Measurements from ENCODE around the gene ABR. TPM values are rescaled to one million over a fixed set of nuclear protein-coding genes. Genes with fewer than 3 reads are reported as not detected.

The ABR gene
- total RNA-seq, 2 experiments from 2014 or later, result 144 to 145 TPM

- ChIA-PET POLR2A (no interaction called here), CTCF (no interaction called here)
- Mint-ChIP-seq H3K4me3 (no peak overlapping the region), H3K27ac (no peak overlapping the region), H3K4me1 (no peaks in the 10 kb centered on the region), H3K27me3 (no peaks in the 10 kb centered on the region), H3K9me3 (no peaks in the 10 kb centered on the region), H3K36me3 (ENCODE audit: low read depth) (peaks cover 3% of the 10 kb centered on the region)
- DNase-seq, result no peak
These were observed 166.1 kb downstream of the ABR start for GRCh38 chr17:1013729-1014090.

GRCh38 chr17:1012823-1013728, 166.7 kb downstream of the ABR start:
- ChIA-PET CTCF (no interaction called here), POLR2A (no interaction called here)
- Mint-ChIP-seq H3K27ac (no peak overlapping the region), H3K4me3 (no peak overlapping the region), H3K36me3 (ENCODE audit: low read depth) (peaks cover 3% of the 10 kb centered on the region), H3K9me3 (no peaks in the 10 kb centered on the region), H3K27me3 (no peaks in the 10 kb centered on the region), H3K4me1 (no peaks in the 10 kb centered on the region)
- no peak for DNase-seq

- CTCF ChIA-PET, result no interaction called here
- H3K36me3 Mint-ChIP-seq (ENCODE audit: low read depth), result peaks cover 12% of the 10 kb centered on the region
- no peaks in the 10 kb centered on the region for H3K27me3 Mint-ChIP-seq
- H3K27ac Mint-ChIP-seq, result no peak overlapping the region
- no peaks in the 10 kb centered on the region for H3K9me3 Mint-ChIP-seq
- no peak for DNase-seq
- H3K4me3 Mint-ChIP-seq, result no peak overlapping the region
- no peaks in the 10 kb centered on the region for H3K4me1 Mint-ChIP-seq
- POLR2A ChIA-PET, result no interaction called here
These were observed 167.7 kb downstream of the ABR start for GRCh38 chr17:1011760-1012735.

GRCh38 chr17:1011138-1011537, 168.6 kb downstream of the ABR start:
- Mint-ChIP-seq H3K27me3 (no peaks in the 10 kb centered on the region), H3K27ac (no peak overlapping the region), H3K4me3 (no peak overlapping the region), H3K9me3 (no peaks in the 10 kb centered on the region), H3K36me3 (ENCODE audit: low read depth) (peaks cover 12% of the 10 kb centered on the region), H3K4me1 (no peaks in the 10 kb centered on the region)
- no peak for DNase-seq
- POLR2A ChIA-PET, result interaction anchor here (1.0 kb wide), 1 partner anchor 14 kb away, joined by 4 read pairs; the partner anchor contains the start of gene TIMM22
- CTCF ChIA-PET, result no interaction called here

- Mint-ChIP-seq H3K4me3 (no peak overlapping the region), H3K4me1 (no peaks in the 10 kb centered on the region), H3K36me3 (ENCODE audit: low read depth) (peaks cover 16% of the 10 kb centered on the region), H3K27me3 (no peaks in the 10 kb centered on the region), H3K9me3 (no peaks in the 10 kb centered on the region), H3K27ac (no peak overlapping the region)
- no peak for DNase-seq
- CTCF ChIA-PET, result no interaction called here
- POLR2A ChIA-PET, result interaction anchor here (1.0 kb wide), 1 partner anchor 13 kb away, joined by 4 read pairs; the partner anchor contains the start of gene TIMM22
These were observed 169.2 kb downstream of the ABR start for GRCh38 chr17:1010586-1010985.

- POLR2A ChIA-PET, result interaction anchor here (1.0 kb wide), 1 partner anchor 13 kb away, joined by 4 read pairs; the partner anchor contains the start of gene TIMM22
- no peaks in the 10 kb centered on the region for H3K4me1 Mint-ChIP-seq
These were observed 169.7 kb downstream of the ABR start for GRCh38 chr17:1010086-1010450.

GRCh38 chr17:1009229-1010085, 170.3 kb downstream of the ABR start:
- H3K4me1 Mint-ChIP-seq, result no peaks in the 10 kb centered on the region
- no peaks in the 10 kb centered on the region for H3K9me3 Mint-ChIP-seq
- no peak overlapping the region for H3K4me3 Mint-ChIP-seq
- CTCF ChIA-PET, result no interaction called here
- no peak overlapping the region for H3K27ac Mint-ChIP-seq
- peaks cover 24% of the 10 kb centered on the region for H3K36me3 Mint-ChIP-seq (ENCODE audit: low read depth)
- POLR2A ChIA-PET, result no interaction called here
- DNase-seq, result no peak
- no peaks in the 10 kb centered on the region for H3K27me3 Mint-ChIP-seq

More at GRCh38 chr17:1010086-1010450, 169.7 kb downstream of the ABR start:
- Mint-ChIP-seq H3K36me3 (ENCODE audit: low read depth) (peaks cover 21% of the 10 kb centered on the region), H3K4me3 (no peak overlapping the region), H3K27me3 (no peaks in the 10 kb centered on the region), H3K27ac (no peak overlapping the region), H3K9me3 (no peaks in the 10 kb centered on the region)
- CTCF ChIA-PET, result no interaction called here
- DNase-seq, result no peak

- H3K4me1 Mint-ChIP-seq, result no peaks in the 10 kb centered on the region
- no peak for DNase-seq
- no peak overlapping the region for H3K4me3 Mint-ChIP-seq
- CTCF ChIA-PET, result no interaction called here
- no peaks in the 10 kb centered on the region for H3K9me3 Mint-ChIP-seq
- H3K27ac Mint-ChIP-seq, result no peak overlapping the region
- POLR2A ChIA-PET, result no interaction called here
- H3K27me3 Mint-ChIP-seq, result no peaks in the 10 kb centered on the region
- H3K36me3 Mint-ChIP-seq (ENCODE audit: low read depth), result peaks cover 27% of the 10 kb centered on the region
These were observed 171.6 kb downstream of the ABR start for GRCh38 chr17:1008008-1008761.

- CTCF ChIA-PET, result no interaction called here
- POLR2A ChIA-PET, result no interaction called here
- Mint-ChIP-seq H3K4me3 (no peak overlapping the region), H3K4me1 (no peaks in the 10 kb centered on the region), H3K27ac (no peak overlapping the region), H3K27me3 (no peaks in the 10 kb centered on the region), H3K36me3 (ENCODE audit: low read depth) (peaks cover 30% of the 10 kb centered on the region), H3K9me3 (no peaks in the 10 kb centered on the region)
- no peak for DNase-seq
These were observed 172.3 kb downstream of the ABR start for GRCh38 chr17:1007310-1008007.

GRCh38 chr17:1006054-1006453, 173.7 kb downstream of the ABR start:
- CTCF ChIA-PET, result no interaction called here
- POLR2A ChIA-PET, result no interaction called here
- no peak overlapping the region for H3K27ac Mint-ChIP-seq

GRCh38 chr17:1005361-1005946, 174.3 kb downstream of the ABR start:
- CTCF ChIA-PET, result no interaction called here
- H3K36me3 Mint-ChIP-seq (ENCODE audit: low read depth), result peaks cover 44% of the 10 kb centered on the region
- no peak overlapping the region for H3K4me3 Mint-ChIP-seq
- no peaks in the 10 kb centered on the region for H3K4me1 Mint-ChIP-seq
- no peaks in the 10 kb centered on the region for H3K9me3 Mint-ChIP-seq
- no peaks in the 10 kb centered on the region for H3K27me3 Mint-ChIP-seq
- H3K27ac Mint-ChIP-seq, result no peak overlapping the region
- no peak for DNase-seq
- POLR2A ChIA-PET, result no interaction called here

More at GRCh38 chr17:1006054-1006453, 173.7 kb downstream of the ABR start:
- Mint-ChIP-seq H3K4me3 (no peak overlapping the region), H3K4me1 (no peaks in the 10 kb centered on the region), H3K27me3 (no peaks in the 10 kb centered on the region), H3K9me3 (no peaks in the 10 kb centered on the region), H3K36me3 (ENCODE audit: low read depth) (peaks cover 38% of the 10 kb centered on the region)
- DNase-seq, result no peak

Measured in activated CD4-positive, alpha-beta memory T cell treated with anti-CD3 and anti-CD28 coated beads, Interleukin-2, amount 10 ng/mL, durations not matched to agents 7 days and 5 days (primary cell).